ENCODE data around the gene STT3B.

DNA sequence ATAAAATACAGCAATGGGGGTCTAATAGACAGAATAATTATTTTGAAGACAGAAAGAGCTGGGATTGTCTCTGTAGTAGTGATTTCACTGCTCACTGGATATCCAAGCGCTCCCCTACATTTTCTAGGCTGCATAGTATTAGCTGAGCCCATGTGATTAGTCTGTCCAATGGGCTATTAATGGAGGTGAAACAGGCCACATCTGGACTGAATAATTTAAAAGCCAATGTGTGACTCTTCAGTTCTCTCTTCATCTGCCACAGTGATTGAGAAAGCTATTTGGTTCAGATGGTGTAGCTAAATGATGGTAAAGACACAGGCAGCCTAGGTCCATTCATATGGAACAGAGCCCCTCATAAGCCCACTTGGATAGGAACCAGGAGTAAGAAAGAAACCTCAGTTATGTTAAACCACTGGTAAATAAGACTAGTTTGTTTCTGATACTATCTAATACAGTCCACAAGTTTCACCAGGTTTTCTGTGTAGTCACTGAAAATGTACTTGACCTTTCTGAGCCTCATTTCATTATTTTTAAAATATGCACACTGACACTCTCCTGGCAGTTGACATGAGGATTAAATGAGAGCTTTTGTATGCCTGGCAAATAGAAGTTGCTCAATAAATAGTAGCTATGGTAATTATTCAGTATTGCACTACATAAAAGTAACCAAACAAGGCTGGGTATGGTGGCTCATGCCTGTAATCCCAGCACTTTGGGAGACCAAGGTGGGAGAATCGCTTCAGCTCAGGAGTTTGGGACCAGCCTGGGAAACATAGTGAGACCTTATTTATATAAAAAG is 17.0 kb upstream of the STT3B start:
- TF ChIP-seq POLR2AphosphoS5 (IDR thresholded peaks at IDR 0.05; ENCODE audit: low read depth, low read length), result no peak
- TF ChIP-seq POLR2A (IDR thresholded peaks at IDR 0.05; ENCODE audit: low read depth, low read length), result no peak

Data from GM12892 (cell line).